UCSD-AML1 (cell line): Measurements from ENCODE around the gene NKX2-4.
"Not testable (repeated sequence)": the region's sequence is repeated elsewhere in the genome, so short reads cannot be mapped to it uniquely, and the experiment has no call there.

Experiments
- DNase-seq: peaks from one replicate; lab custom pipeline; 2025; ENCODE audit not compliant: unreplicated experiment; lab: John Stamatoyannopoulos, UW

Gene NKX2-4

GRCh38 chr20:21397341-21398108 lies at the start of gene NKX2-4:
Gene NKX2-4, minus strand, starts transcription at chr20:21397526. Its CDS starts 127 bp downstream, at chr20:21397399.
- DNase-seq, result no peak

DNA sequence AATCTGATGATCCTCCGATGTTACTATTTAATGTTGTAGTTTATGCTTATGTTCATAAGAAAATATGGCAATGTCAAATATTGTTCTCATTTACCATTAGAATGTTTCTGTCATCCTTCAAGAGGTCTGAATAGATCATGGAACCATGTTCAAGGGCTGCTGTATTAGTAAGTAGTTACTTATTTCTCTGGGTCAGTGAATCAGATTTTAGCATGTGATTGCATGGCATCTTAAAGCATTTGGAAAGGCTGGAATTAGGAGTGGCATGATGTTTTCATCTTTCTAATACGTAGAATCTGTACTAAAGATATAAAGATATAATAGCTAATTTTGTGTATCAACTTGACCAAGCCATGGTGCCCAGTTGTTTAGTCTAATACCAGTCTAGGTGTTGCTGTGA lies 40.5 kb upstream of the NKX2-4 start:
- DNase-seq, result no peak

DNA sequence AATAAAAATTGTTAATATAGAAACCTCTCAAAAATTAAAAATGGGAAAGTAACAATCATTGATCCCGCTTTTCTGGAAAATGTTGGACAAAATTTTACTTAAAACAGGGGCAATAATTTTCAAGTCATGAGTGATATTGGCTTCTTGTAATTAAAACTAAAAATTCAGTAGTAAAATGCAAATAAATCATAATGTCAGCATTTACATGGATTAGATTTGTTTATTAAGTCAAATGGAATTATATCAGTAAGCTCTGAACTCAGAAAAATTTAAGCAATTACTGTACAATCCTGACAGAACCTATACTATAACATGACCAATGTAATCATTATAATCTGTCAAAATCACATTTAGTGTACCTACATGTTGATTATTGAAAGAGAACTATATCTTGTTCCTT lies 39.9 kb upstream of the NKX2-4 start:
- DNase-seq, result no peak

DNA sequence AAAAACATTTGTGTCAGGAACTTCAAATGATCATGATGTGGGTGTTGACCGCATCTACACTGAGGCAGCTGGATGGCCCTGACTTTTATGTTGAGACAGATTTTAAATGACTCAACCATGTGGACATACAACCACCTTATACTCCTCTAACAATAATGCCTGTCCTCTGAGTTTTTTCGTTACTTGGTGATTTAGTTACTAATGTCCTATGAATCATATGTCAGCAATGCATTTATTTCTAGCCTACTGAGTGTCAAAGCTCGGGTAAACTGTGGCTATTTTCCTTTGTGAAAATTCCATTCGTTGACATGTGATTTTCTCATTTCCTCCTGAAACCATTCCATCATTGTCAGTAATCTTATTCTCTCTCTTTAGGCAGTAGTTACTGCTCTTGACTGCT lies 38.9 kb upstream of the NKX2-4 start:
- no peak for DNase-seq

GRCh38 chr20:21435576-21435975 lies 38.2 kb upstream of the NKX2-4 start:
- DNase-seq, result no peak

- DNase-seq, result no peak
Measured at GRCh38 chr20:21433329-21433890, 36.1 kb upstream of the NKX2-4 start.

GRCh38 chr20:21432911-21433310 lies 35.6 kb upstream of the NKX2-4 start:
- DNase-seq, result no peak

GRCh38 chr20:21430020-21430419 lies 32.7 kb upstream of the NKX2-4 start:
- no peak for DNase-seq

- DNase-seq, result no peak
Measured at GRCh38 chr20:21424846-21425245, 27.5 kb upstream of the NKX2-4 start.

DNA sequence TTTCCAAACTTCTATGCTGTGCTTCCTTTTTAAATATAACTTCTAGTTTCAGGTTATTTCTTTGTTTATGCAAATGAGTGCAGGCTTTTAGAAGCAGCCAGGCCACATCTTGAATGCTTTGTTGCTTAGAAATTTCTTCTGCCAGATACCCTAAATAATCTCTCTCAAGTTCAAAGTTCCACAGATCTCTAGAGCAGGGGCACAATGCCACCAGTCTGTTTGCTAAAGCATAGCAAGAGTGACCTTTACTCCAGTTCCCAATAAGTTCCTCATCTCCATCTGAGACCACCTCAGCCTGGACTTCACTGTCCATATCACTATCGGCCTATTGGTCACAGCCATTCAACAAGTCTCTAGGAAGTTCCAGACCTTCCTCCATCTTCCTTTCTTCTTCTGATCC lies 26.4 kb upstream of the NKX2-4 start:
- not testable (repeated sequence) for DNase-seq

GRCh38 chr20:21421601-21422236 lies 24.4 kb upstream of the NKX2-4 start:
- DNase-seq, result no peak

DNA sequence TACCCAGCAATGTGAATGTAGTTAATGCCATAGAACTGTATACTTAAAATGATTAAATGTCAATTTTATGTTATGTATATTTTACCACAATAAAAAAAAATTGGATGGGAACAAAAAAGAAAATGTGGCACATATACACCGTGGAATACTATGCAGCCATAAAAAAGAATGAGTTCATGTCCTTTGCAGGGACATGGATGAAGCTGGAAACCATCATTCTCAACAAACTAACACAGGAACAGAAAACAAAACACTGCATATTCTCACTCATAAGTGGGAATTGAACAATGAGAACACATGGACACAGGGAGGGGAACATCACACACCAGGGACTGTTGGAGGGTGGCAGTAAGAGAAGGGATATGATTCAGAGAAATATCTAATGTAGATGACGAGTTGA lies 21.8 kb upstream of the NKX2-4 start:
- not testable (repeated sequence) for DNase-seq

- not testable (repeated sequence) for DNase-seq
Measured at GRCh38 chr20:21413996-21414395, 16.7 kb upstream of the NKX2-4 start.

GRCh38 chr20:21411725-21412124 lies 14.4 kb upstream of the NKX2-4 start:
- DNase-seq, result no peak

DNA sequence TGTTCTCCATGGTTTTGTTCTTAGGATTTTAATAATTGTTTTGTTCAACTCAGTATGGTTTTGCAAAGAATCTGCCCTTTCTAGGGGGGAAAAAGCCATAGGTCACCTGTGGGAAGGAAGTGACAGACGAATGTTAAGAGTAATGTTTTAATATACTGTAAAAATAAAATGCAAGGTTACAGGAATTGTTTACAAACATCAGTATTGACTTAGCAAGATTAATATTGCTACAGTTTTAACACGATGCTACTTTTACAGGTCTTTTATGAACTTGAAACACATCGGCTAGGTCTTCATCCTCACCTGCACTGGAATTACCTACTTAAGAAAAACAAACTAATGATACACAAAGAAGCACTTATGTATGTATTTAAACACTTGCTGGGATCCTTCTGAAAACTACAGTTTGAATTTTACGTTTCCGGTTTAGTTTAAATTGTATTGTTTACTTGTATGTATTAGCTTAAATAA lies 1.7 kb upstream of the NKX2-4 start:
- DNase-seq, result no peak

DNA sequence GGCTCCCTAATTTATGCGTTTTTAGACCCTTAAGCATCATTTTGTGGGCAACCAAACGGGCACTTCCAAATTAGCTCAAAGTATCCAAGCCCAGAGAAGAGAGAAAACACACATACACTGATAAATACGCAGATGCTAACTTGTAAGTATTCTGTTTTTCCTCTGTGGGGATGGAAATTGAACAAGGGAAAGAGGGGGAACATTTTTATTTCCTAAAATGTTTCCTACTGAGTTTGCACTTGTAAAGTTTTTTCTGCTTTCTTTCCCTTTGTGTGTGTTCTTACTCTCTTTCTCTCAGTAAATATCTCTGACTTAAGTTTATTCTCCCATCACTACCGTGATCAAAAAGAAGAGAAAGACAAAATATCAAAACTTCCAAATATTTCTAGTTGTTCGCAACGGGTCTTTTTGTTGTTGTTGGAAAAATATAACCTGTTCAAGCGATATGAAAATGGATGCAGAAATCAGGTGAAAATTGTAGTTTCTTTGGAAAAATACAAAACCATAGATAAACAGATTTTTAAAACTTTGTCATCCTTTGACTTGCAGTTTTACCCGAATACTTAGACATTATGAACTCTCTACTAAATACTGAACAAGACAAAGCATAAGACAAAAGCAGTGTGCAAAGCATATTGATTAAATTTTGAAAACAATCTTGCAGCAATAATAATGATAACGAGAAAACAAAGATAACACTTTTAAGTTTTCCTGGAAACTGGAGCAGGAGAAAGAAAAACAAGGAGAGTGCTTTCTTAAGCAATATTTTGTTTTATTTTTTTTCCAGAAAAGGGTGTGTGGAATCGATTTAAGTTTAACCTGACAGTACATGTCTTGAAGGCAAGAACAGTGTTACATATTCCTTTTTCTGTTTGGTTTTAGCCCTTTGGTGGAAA lies 1.0 kb upstream of the NKX2-4 start:
- no peak for DNase-seq

DNA sequence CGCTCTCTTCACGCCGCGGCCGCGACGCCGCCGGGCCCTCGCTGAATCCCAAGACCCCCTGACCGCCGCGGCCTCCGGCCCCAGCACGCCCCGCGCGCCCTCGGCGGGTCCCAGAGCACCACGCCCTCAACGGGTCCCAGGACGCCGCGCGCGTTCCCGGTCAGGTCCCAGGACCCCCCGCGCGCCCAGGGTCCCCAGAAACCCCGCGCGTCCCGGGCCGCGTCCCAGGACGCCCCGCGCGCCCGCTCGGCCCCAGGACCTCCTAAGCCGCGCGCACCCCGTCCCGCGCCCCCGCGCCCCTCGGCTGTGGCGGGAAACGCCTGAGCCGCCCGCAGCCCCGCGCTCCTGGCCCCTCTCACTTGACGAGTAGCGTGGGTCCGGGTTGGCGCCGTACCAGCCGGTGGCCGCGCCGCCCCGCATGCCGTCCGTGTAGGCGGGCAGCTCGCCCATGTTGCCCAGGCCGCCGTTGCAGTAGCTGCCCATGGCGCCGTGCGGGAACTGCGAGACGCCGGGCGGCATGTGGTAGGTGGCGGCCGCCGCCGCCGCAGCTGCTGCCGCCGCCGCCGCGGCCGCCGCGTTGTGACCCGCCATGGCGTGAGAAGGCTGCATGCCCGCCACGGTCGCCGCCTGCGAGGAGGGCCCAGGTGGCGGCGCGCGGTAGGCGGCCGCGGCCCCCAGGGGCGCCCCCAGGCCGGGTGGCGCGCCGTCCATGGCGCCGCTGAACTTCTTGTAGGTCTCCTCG lies 556 bp downstream of the NKX2-4 start:
- no peak for DNase-seq

DNA sequence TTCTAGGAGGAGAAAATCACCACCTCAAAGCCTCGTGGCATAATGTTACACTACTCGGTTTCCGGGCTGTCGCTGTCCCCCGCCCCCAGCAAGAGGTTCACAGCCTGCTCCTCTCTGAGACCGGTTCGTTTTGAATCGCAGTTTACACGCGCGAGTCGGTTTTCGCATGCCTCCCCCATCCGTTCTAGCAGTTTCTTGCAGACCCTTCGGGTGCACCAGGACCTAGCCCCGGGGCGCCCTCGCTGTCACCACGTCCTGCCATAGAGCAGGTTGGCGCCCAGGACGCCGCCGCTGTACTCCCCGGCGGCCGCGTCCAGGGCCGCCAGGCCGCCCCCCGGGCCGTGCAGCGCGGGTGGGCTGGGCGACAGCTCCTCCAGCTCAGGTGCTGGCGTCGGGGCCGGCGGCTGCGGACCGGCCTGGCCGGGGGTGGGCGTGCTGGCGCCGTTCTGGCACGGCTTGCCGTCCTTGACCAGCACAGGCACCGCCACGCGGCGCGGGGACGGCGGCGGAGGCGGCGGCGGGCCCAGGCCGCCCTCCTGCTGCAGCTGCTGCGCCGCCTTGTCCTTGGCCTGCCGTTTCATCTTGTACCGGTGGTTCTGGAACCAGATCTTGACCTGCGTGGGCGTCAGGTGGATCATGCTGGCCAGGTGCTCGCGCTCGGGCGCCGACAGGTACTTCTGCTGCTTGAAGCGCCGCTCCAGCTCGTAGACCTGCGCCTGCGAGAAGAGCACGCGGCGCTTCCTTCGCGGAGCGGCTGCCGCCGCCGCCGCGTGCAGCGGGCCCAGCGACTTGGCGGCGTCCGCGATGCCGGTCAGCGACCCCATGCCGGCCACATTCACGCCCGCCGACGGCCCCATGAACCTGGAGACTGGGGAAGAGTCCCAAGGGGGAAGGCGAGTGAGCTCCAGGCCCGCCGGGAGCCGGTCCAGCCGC lies 1.4 kb downstream of the NKX2-4 start:
- no peak for DNase-seq

- DNase-seq, result no peak
Measured at GRCh38 chr20:21395051-21395665, 2.2 kb downstream of the NKX2-4 start.
